OCI-LY7 (cell line): ENCODE data around the gene RAD51D. TPM values are rescaled to one million over a fixed set of nuclear protein-coding genes. Genes with fewer than 3 reads are reported as not detected.
"Not testable (repeated sequence)": the region's sequence is repeated elsewhere in the genome, so short reads cannot be mapped to it uniquely, and the experiment has no call there.

Experiments
- BruUV-seq: library from RNA; stranded (reverse); fragments of 400-500 nt; replicated peaks from 2 replicates; lab custom pipeline; 2021; lab: Mats Ljungman, UMichigan
- CTCF ChIA-PET: fragments of 300-600 bp; sonication (Branson Sonifier 250); formaldehyde crosslinking; loops from one replicate; lab custom pipeline; 2022; ENCODE audit warnings: antibody characterized with exemption; ENCODE audit not compliant: unreplicated experiment; lab: Charles Lee
- POLR2A ChIA-PET: fragments of 300-600 bp; sonication (Branson Sonifier 250); formaldehyde crosslinking; loops from one replicate; lab custom pipeline; 2022; ENCODE audit warnings: antibody characterized with exemption; lab: Charles Lee
- DNase-seq: peaks from one replicate; pipeline ENCODE4 v3.0.0-alpha.2; 2015; ENCODE audit warnings: low spot score
- H2AFZ ChIP-seq: fragments of 200-600 bp; sonication (generic), shearing (Covaris generic); 2 replicates; pipeline ENCODE4 v1.6.1; 2014; ENCODE audit warnings: mild to moderate bottlenecking, antibody characterized with exemption, low read length, moderate library complexity
- H3K27ac ChIP-seq: fragments of 200-600 bp; sonication (generic); 2 replicates; pipeline ENCODE4 v1.5.1; 2014; ENCODE audit warnings: mixed run types, low read depth, mild to moderate bottlenecking, moderate library complexity, low read length, inconsistent platforms; ENCODE audit not compliant: poor library complexity, severe bottlenecking
- H3K36me3 ChIP-seq: fragments of 200-600 bp; sonication (generic); 2 replicates; pipeline ENCODE4 v1.6.1; 2014; ENCODE audit warnings: mild to moderate bottlenecking, antibody characterized with exemption, low read length, moderate library complexity, mixed read lengths; ENCODE audit not compliant: insufficient read depth
- H3K4me1 ChIP-seq: fragments of 200-600 bp; sonication (generic); 2 replicates; pipeline ENCODE4 v1.5.1; 2014; ENCODE audit warnings: mild to moderate bottlenecking, low read length; ENCODE audit not compliant: insufficient read depth, poor library complexity, severe bottlenecking
- H3K4me2 ChIP-seq: fragments of 200-600 bp; sonication (generic); 2 replicates; pipeline ENCODE4 v1.6.1; 2014; ENCODE audit warnings: mild to moderate bottlenecking, low read length
- H3K4me3 ChIP-seq: fragments of 200-600 bp; sonication (generic); 2 replicates; pipeline ENCODE4 v1.5.1; 2014; ENCODE audit warnings: mild to moderate bottlenecking, low read depth, low read length; ENCODE audit not compliant: poor library complexity, severe bottlenecking
- H3K79me2 ChIP-seq: fragments of 200-600 bp; sonication (generic); 2 replicates; pipeline ENCODE4 v1.6.1; 2016; ENCODE audit warnings: low read depth, mild to moderate bottlenecking, low read length, moderate library complexity, mixed read lengths; ENCODE audit not compliant: insufficient read depth
- H3K9me2 ChIP-seq: fragments of 200-600 bp; sonication (generic); 2 replicates; pipeline ENCODE4 v1.6.1; 2016; ENCODE audit warnings: mild to moderate bottlenecking, low read length, mixed read lengths; ENCODE audit not compliant: insufficient read depth
- H3K9me3 ChIP-seq: fragments of 200-600 bp; sonication (generic); 2 replicates; pipeline ENCODE4 v1.6.1; 2014; ENCODE audit warnings: mild to moderate bottlenecking, mixed run types, low read length, mixed read lengths
- H4K20me1 ChIP-seq: fragments of 200-600 bp; sonication (generic); 2 replicates; pipeline ENCODE4 v1.6.1; 2014; ENCODE audit warnings: mild to moderate bottlenecking, antibody characterized with exemption, low read length, moderate library complexity, mixed read lengths; ENCODE audit not compliant: insufficient read depth
- EZH2phosphoT487 ChIP-seq: fragments of 200-600 bp; sonication (generic); IDR thresholded peaks from 2 replicates; pipeline ENCODE4 v1.6.1; 2018; ENCODE audit warnings: low read depth, borderline replicate concordance, mild to moderate bottlenecking, mixed run types, antibody characterized with exemption, low read length, moderate library complexity, mixed read lengths
- intact Hi-C: fragments of 100-400 bp; cut with micrococcal nuclease; formaldehyde crosslinking; loops from one replicate; pipeline ENCODE4 v1.10.0; 2022; ENCODE audit not compliant: unreplicated experiment
- total RNA-seq, 2 experiments: library from RNA; depleted of rRNA in 1 of 2; stranded (reverse); fragments of >200 nt in 1 of 2; shearing (Covaris generic) in 1 of 2; gene quantifications; 2 replicates each; pipeline ENCODE4 v1.2.3, GENCODE V29; 2014 to 2022
- TF ChIP-seq, protein P1 (sequence below): fragments of 200-600 bp; sonication (generic); conservative IDR thresholded peaks from 2 replicates; pipeline ENCODE4 v1.5.1; 2014; ENCODE audit warnings: mild to moderate bottlenecking, antibody characterized with exemption, low read length, moderate library complexity, mixed read lengths

RAD51D gene
- total RNA-seq, 2 experiments from 2014 or later, result 22.4 to 40.6 TPM

DNA sequence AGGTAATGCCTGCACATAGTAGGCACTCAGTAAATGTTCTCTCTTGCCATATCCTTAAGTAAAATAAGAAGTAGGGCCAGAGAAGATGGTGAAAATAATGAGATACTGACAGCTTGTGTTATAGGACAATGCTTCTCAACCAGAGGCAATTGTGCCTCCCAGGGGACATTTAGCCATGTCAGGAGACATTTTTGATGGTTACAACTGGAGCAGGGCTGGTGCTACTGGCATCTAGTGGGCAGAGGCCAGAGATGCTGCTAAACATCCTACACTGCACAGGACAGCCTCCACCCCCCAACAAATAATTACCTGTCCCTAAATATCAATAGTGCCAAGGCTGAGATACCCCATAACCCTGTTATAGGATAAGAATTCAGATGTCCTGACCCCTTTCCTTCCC, 1.7 kb downstream of the RAD51D start:
- H4K20me1 ChIP-seq, result no peaks in the 10 kb centered on the region
- H3K79me2 ChIP-seq, result peaks cover 15% of the 10 kb centered on the region; the same call in 1 of the 2 replicates
- H3K4me3 ChIP-seq, result peak overlapping the region; percentile 93
- CTCF ChIA-PET, result interaction anchor here (0.6 kb wide), 1 partner anchor 9 kb away, joined by 3 read pairs; no protein-coding TSS in a partner anchor
- DNase-seq, result peak; percentile 63
- H2AFZ ChIP-seq, result no peak overlapping the region
- POLR2A ChIA-PET, result no interaction called here
- H3K9me3 ChIP-seq, result no peaks in the 10 kb centered on the region
- peak overlapping the region; percentile 81 for H3K4me2 ChIP-seq
- peaks cover 10% of the 10 kb centered on the region for H3K4me1 ChIP-seq
- intact Hi-C loops, result loop anchor here (2.0 to 10.0 kb wide), 5 partner anchors 29 to 693 kb away; partner anchors contain the start of gene LIG3
- TF ChIP-seq EZH2phosphoT487, result no peak
- TF ChIP-seq, protein P1, sequence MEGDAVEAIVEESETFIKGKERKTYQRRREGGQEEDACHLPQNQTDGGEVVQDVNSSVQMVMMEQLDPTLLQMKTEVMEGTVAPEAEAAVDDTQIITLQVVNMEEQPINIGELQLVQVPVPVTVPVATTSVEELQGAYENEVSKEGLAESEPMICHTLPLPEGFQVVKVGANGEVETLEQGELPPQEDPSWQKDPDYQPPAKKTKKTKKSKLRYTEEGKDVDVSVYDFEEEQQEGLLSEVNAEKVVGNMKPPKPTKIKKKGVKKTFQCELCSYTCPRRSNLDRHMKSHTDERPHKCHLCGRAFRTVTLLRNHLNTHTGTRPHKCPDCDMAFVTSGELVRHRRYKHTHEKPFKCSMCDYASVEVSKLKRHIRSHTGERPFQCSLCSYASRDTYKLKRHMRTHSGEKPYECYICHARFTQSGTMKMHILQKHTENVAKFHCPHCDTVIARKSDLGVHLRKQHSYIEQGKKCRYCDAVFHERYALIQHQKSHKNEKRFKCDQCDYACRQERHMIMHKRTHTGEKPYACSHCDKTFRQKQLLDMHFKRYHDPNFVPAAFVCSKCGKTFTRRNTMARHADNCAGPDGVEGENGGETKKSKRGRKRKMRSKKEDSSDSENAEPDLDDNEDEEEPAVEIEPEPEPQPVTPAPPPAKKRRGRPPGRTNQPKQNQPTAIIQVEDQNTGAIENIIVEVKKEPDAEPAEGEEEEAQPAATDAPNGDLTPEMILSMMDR, result peak; percentile 69
- H3K27ac ChIP-seq, result no peak overlapping the region
- H3K9me2 ChIP-seq, result no peaks in the 10 kb centered on the region
- no TSS peak for BruUV-seq
- H3K36me3 ChIP-seq, result peaks cover 28% of the 10 kb centered on the region

DNA sequence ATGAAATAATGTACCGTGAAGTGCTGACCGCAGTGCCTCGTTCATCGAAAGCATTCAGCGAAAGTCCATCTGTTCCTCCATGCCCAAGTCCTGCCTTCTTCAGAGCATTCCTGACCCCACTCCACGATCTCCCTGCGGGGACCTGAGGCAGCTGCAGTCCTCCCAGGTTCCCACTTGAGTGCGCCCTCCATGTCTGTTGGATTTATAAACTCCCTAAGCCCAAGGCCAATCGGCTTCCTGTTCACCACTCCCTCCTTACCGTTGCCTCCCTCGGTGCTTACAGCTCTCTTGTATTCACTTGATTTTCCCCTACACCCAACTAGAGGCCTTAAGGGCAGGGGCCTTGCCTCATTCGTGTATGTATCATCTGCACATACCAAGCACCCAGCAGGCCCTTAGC, 2.8 kb downstream of the RAD51D start:
- Histone ChIP-seq H3K9me2 (no peaks in the 10 kb centered on the region), H4K20me1 (no peaks in the 10 kb centered on the region), H2AFZ (no peak overlapping the region), H3K27ac (no peak overlapping the region), H3K36me3 (peaks cover 28% of the 10 kb centered on the region), H3K4me1 (peaks cover 10% of the 10 kb centered on the region), H3K9me3 (no peaks in the 10 kb centered on the region), H3K4me3 (no peak overlapping the region), H3K79me2 (peaks cover 15% of the 10 kb centered on the region; the same call in 1 of the 2 replicates), H3K4me2 (no peak overlapping the region)
- ChIA-PET CTCF (no interaction called here), POLR2A (no interaction called here)
- intact Hi-C loops, result loop anchor here (5.0 to 10.0 kb wide), 3 partner anchors 135 to 692 kb away; partner anchors contain the start of gene LIG3
- no TSS peak for BruUV-seq
- DNase-seq, result no peak
- TF ChIP-seq, protein P1, result no peak
- TF ChIP-seq EZH2phosphoT487, result no peak

- H3K9me2 ChIP-seq, H3K9me3 ChIP-seq, H3K27ac ChIP-seq, H3K4me3 ChIP-seq, POLR2A ChIA-PET, BruUV-seq, CTCF ChIA-PET, H4K20me1 ChIP-seq, H2AFZ ChIP-seq, H3K4me2 ChIP-seq, DNase-seq, H3K4me1 ChIP-seq, H3K79me2 ChIP-seq: not testable (repeated sequence)
- intact Hi-C loops, result loop anchor here (10.0 kb wide), 2 partner anchors 276 to 686 kb away; no protein-coding TSS in a partner anchor
- H3K36me3 ChIP-seq, result peaks cover 36% of the 10 kb centered on the region
These were observed 8.9 kb downstream of the RAD51D start for GRCh38 chr17:35110791-35111190.
